Measurements from ENCODE around the gene UBQLN3.

UBQLN3 gene

DNA sequence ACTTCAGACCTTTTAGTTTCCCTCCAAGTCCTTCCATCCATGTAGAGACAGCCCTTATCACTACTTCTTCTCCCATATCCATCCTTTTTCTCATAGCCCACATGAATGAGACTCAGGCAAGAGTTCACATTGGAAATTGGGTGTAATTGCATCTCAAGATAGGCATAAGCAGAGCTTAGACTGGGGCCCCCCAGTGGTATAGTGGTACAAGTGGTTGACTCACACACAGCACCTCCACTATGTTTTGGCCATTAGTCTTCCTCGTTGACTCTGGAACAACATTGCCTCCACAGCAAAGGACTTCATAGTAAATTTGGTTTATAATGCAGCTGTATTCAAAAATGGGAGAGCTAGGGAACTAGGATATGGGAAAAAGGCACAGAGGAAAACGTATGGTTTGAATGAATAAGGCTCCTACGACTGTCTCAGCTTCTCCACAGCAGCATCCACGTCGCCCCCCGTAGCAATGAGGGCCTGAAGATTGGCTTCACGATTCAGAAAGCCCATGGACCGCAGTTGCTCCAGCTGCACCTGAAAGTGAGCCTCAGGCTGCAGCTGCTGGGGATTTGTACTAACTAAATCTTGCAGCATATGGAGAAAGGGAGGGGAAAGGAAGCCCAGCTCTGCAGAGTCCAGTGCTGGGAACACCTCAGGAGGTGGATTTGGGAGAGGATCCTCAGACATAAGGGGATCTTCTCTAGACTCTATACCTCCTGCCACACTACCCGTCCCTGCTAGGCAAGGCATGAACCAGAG is 2.4 kb downstream of the UBQLN3 start:
- in situ Hi-C loops (cut with MboI; ENCODE audit: low sequenced_read_pairs), result no loop called here

DNA sequence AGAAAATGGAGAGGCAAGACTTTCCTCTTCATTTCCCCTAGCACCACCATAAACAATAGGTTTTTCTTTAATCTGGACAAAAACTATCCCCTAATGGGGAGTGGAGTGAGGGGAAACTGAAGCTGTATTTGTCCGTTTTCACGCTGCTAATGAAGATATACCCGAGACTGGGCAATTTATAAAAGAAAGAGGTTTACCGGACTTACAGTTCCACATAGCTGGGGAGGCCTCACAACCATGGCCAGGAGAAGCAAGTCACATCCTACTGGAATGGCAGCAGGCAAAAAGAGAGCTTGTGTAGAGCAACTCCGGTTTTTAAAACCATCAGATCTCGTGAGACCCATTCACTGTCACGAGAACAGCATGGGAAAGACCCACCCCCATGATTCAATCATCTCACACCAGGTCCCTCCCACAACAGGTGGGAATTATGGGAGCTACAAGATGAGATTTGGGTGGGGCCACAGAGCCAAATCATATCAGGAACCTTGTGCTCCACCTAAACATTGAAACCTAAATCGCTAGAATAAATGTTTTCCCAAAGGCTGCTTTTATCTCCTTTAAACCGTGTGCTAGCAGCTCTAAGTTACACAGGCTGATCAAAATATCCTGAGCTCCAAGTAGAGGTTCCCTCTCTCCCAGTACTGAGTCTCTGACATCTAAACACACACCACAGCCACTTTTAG is 4.3 kb downstream of the UBQLN3 start:
- in situ Hi-C loops (cut with MboI; ENCODE audit: low sequenced_read_pairs), result no loop called here

DNA sequence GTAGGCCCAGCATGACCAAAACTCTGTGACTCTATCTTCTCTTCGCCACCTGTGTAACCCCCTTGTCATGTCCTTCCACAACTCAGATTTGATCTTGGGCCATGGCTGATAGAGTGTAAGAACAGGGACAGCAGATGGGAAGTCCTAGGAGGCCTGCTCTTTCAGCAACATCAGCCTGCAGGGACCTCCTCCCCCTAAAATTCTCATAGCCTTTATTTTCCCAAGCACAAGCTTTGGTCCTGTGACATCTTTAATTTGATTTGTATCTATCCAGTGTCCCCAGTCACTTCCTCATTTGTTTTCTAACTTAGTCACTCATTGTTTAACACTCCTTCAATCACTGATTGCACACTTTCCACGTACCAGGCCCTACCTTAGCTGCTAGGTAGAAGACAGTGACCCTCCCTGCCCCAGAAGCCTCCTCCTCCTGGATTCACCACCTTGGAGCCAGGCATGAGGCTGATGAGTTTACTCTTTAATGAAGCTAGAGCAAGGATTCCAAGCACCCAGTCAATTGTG is 5.3 kb downstream of the UBQLN3 start:
- in situ Hi-C loops (cut with MboI; ENCODE audit: low sequenced_read_pairs), result no loop called here

DNA sequence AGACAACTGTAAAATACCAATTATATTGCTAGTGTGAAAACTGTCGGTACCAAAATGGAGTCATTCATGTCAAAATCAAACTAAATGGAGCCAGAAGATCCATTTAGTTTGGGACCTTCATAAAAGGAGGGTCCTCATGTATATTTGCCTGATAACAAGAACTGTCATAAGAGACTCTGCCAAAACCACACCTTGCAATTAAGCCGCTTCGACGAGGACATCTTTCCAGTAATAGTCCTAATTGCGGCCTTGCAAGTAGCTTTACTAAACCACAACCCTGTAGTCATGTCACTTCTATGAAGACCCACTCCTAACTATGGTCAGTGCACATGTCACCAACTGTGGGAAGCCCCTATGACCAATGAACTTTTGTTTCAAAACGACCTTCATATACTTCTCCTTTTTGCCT is 9.4 kb downstream of the UBQLN3 start:
- in situ Hi-C loops (cut with MboI; ENCODE audit: low sequenced_read_pairs), result no loop called here

DNA sequence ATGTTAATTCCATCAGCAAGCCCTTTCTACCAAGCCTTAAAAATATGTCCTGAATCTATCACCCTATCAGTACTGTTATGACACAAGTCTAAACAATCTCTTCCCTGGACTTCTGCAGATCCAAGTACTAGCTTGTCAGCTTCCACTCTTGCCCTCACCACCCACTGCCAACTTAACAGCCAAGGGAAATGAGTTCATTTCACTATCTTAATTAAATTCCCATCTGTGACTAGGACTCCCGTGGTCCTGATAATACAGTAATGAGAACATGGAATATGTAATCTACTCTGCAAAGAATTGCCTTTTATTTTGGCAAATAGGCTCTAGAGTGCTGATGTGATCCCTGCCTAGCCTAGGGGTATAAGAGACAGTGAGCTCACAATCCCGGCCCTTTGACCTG is 10.1 kb downstream of the UBQLN3 start:
- in situ Hi-C loops (cut with MboI; ENCODE audit: low sequenced_read_pairs), result no loop called here

- in situ Hi-C loops (cut with MboI; ENCODE audit: low sequenced_read_pairs), result no loop called here
Observed at GRCh38 chr11:5489576-5490357, 20.0 kb downstream of the UBQLN3 start.

DNA sequence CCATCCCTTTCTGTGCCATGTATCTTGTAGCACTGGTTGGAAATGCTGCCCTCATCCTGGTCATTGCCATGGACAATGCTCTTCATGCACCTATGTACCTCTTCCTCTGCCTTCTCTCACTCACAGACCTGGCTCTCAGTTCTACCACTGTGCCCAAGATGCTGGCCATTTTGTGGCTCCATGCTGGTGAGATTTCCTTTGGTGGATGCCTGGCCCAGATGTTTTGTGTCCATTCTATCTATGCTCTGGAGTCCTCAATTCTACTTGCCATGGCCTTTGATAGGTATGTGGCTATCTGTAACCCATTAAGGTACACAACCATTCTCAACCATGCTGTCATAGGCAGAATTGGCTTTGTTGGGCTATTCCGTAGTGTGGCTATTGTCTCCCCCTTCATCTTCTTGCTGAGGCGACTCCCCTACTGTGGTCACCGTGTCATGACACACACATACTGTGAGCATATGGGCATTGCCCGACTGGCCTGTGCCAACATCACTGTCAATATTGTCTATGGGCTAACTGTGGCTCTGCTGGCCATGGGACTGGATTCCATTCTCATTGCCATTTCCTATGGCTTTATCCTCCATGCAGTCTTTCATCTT is 20.9 kb downstream of the UBQLN3 start:
- in situ Hi-C loops (cut with MboI; ENCODE audit: low sequenced_read_pairs), result no loop called here

GRCh38 chr11:5488385-5488784 is 21.4 kb downstream of the UBQLN3 start, which contains the start of gene OR52D1:
Gene OR52D1 (plus strand): TSS chr11:5488685. CDS start chr11:5488707, 22 bp downstream.
- in situ Hi-C loops (cut with MboI; ENCODE audit: low sequenced_read_pairs), result no loop called here

DNA sequence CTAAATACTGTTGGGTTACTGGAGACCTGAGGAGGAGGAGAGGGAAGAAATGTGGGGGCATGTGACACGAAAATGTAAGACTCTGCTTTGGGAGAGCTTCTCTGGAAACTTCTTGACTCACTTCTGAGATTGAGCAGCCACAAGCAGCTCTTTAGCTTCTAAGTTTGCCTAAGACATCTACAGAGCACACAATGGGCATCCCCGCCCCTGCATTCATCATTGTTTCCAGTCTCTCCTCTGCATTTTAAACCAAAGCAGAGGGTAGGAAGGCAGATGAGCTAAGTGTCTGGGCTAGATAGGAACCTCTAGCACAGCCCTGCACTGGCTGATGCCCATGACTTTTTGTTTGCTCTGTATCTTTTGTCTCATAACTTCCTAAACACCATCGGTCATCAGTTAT is 23.3 kb downstream of the UBQLN3 start:
- in situ Hi-C loops (cut with MboI; ENCODE audit: low sequenced_read_pairs), result no loop called here

- in situ Hi-C loops (cut with MboI; ENCODE audit: low sequenced_read_pairs), result no loop called here
Observed at GRCh38 chr11:5486003-5486402, 23.8 kb downstream of the UBQLN3 start.

DNA sequence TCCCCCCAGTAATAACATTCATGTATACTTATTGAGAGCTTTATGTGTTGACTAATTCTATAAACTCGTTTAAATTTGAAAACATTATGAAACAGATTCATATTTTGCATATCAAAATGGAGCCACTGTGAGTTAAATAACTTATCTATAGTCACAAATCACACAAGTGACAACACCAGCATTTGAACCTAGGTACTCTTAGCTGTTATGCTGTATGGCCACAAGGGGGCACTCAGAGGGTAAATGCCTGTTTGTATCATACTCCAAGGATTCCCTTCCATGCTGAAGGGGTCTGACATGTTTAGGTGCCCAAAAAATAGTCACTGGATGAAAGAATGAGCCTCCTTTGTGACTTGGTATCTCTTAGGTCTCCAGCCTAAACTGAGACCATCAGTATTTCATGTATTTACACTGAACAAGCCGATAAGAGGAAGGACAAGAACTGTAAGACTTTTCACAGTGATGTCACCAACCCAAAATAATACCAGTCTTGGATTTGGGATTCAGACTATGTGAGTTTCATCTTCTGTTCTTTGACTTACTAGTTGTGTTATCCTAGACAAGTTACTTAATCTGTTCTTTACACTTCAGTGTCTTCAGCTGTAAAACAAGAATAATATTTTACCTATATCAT is 33.5 kb downstream of the UBQLN3 start:
- in situ Hi-C loops (cut with MboI; ENCODE audit: low sequenced_read_pairs), result no loop called here

GRCh38 chr11:5473921-5474320 is 35.8 kb downstream of the UBQLN3 start:
- in situ Hi-C loops (cut with MboI; ENCODE audit: low sequenced_read_pairs), result no loop called here

DNA sequence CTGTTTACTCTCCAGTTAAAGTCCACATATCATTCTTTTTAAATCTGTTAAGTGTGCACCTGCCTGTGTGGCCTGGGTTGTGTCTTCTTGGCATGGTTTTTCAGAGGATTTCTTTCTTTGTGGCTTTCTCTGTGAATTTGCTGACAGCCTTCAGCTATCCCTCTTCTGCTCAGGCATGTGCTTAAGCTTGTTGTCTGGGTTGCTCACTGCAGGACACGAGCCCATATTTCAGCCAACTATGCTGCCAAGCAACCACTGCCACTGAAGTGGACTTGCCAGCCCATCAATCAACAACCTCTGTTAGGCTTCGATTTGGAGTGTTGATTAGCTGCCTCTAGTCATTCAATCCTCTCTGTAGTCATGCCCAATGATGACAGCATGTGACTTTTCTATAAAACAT is 42.2 kb downstream of the UBQLN3 start:
- in situ Hi-C loops (cut with MboI; ENCODE audit: low sequenced_read_pairs), result no loop called here

DNA sequence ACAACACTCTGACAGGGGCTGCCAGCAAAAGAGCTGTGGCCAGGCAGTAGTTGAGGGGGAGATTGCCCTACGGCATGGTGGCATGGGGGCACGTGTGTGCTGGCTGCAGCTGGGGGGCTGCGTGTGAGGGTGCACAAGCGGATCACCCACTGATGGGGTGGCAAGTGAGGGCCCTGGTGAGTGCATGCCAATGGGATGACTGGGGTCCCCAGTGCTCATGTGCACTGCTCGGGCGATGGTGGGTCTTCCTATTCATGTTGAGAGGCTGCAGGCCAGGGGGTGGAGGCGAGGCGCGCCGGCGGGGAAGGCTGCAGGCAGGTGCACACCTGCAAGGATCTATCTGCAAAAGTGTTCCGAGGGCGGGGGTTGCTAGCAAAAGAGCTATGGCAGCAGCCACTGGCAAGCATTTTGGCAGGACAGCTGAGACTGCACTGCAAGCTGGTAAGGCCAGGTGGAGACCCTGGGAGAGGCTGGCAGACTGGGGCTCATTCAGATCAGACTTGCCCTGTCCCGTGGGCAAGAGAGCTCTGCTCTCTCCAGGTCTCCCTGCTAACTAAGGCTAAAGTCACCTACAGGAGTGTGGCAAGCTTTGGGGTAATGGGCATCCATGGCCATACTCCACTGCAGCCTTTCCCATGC is 48.7 kb downstream of the UBQLN3 start:
- in situ Hi-C loops (cut with MboI; ENCODE audit: low sequenced_read_pairs), result no loop called here
